Hematopoietic multipotent progenitor cell (in vitro differentiated cells): ENCODE data around the gene RNU1-4. TPM values are rescaled to one million over a fixed set of nuclear protein-coding genes. Genes with fewer than 3 reads are reported as not detected.
"Not testable (repeated sequence)": the region's sequence is repeated elsewhere in the genome, so short reads cannot be mapped to it uniquely, and the experiment has no call there.

Source experiments
- DNase-seq, 3 donors: peaks; one replicate each; pipeline ENCODE4 v3.0.0-alpha.2; 2011 to 2015; ENCODE audit warnings: low read depth in 2 of 3, low spot score in 2 of 3
- total RNA-seq: library from RNA; depleted of rRNA; stranded (reverse); fragments of >200 nt; gene quantifications from one replicate; pipeline ENCODE4 v1.2.3, GENCODE V29; 2012

Gene RNU1-4
- total RNA-seq, 1 donor = under 0.01 TPM

DNA sequence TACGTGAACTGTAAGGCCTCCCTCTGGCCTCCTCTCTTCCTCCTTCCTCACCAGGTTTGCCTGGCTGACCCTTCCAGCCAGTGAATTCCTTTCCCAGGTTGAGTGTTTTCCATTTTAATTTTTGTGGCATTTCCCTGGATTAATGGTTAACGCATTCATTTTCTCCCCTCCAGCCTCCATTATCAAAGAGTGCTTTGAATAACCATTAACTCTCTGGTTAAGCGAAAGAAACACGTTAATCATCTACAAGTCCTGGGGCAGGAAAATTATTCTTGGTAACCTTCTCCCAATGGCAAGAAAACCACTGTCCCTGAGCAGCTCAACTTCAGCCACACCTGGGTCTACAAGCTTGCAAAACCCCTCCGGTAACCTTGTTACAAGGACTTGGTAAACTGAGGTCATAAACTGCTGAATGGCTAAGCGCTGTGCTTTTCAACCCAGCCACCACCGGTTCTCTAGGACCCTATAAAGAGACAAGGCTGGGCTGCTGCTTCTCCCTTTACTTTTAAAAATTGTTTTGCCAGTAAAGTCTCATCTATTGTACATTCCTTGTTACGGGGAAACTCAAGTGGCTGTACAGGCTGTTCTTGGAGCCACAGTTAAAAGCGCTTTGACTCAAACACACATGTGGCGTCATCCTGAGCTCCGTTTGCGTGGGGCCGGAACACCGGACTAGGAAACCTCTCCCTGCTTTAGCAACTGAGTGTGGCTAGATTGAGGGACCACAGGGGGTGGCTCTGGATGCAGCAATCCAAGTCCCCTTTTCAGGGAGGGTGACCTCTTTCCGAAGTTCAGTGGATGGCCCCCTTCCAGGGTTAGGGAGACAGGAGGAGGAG, 24.7 kb downstream of the RNU1-4 start:
- DNase-seq = not testable (repeated sequence)

DNA sequence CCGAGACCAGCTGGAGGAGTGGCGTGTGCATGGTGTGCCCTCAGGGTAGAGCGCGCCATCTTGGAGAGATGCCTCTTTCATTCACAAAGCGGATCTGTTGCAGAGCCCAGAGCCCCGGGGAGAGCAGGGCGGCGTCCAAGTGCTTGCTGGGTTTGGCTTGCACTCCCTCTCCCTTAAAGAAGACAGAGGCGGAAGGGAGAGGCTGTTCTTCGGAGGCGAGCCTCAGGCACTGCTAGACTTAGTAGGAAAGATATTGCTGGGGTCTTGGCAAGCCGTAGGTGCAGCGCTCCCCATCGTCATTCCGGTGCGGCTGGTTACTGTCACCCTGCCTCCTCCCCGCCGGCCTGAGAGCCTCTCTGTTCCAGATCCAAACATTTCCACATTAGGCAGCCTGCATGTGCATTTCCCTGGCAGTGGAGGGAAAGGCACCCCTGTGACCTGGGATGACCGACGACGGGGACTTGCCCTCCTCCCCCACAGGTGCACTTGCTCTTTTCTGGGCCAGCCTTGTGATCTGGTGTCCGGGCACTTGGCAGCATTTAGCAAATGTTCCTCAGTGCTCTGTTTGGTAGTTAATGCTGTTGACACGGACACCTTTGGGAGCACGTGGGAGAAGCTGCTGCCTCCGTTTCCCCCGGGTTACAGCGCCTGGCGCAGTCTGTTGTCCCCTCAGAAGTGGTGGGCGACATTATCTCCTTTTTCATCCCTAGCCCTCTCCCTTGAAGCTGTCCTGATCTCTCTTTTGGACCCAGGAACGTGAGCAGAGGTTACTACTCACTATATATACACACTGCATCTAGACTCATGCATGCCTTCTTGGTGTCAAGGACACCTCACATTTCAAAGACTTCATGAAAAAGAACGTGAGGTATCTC, 25.7 kb downstream of the RNU1-4 start:
- DNase-seq = not testable (repeated sequence)

DNA sequence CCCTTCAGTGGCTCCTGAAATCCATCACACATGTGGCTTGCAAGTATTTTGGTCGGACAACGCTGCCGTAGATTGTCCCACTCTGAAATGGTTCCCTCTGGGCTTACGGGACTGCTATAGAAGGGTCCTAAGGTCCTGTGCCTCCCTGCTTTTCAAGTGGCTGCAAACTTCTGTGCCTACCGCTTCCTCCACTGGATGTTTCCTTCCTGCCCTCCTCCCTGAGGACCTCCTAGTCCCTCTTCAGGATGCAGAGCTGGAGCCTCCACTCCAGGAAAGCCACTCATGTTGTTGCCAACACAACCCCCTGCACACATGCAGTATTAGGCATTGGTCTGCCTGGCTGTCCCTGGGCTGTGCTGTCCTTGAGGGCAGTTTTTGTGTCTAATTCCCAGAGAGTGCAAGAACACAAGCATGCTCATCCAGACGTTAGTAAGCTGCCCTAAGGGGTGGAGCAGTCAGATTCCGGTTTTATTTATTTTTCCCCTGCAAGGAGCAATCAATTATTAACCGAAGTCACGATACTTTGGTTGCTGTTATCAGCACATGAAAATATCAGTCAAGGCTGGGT, 26.5 kb downstream of the RNU1-4 start:
- not testable (repeated sequence) for DNase-seq

DNA sequence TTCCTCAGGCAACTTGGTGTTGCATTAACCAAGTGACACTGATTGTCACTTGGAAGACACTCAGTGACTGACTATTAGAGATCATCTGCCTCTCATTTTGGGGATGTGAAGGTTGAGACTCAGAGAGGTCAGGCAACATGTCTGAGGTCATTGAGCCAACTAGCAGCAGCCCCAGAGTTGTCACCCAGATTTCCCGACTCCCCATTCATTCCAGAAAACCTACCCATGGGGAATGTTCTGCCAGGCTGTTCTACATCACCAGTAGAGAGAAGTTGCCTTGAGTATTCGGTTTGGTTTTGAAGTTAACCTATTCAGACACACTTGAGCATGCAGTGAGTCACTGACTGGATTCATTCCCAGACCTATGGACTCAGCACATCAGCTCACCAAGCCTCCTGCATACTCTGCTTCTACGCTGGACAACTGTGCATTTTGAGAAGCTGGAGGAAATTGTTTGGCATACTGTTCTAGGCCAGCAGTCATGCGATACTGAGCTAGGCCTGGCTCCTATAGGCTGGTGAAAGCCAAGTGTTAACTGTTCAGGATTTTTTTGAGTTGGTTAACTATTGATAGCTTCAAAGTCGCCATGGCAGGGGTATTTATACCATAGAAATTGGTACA, 29.9 kb downstream of the RNU1-4 start:
- not testable (repeated sequence) for DNase-seq

DNA sequence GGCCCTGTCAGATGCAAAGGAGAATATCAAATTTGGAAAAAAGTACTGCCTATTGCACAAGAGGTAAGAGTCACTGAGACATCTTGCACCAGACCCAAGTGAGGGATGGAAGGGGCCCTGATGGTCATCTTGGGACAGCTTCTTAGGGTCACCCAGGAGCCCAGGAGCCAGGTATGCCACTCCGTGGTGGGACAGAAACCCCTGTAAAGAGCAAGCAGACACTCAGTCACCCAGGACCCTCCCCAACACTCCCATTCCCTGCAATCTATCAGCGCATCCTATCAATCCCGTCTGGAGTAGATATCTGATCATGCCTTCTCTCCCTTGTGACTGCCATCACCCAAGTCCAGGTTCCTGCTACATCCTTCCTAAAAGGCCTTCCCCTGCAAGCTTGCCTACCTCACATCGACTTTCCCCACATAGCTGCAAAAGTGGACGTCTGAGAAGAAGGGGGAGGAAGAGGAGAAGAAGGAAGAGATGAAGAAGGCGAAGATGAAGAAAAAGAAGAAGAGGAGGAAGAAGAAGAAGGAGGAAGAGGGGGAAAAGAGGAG, 30.7 kb downstream of the RNU1-4 start:
- DNase-seq = not testable (repeated sequence)

DNA sequence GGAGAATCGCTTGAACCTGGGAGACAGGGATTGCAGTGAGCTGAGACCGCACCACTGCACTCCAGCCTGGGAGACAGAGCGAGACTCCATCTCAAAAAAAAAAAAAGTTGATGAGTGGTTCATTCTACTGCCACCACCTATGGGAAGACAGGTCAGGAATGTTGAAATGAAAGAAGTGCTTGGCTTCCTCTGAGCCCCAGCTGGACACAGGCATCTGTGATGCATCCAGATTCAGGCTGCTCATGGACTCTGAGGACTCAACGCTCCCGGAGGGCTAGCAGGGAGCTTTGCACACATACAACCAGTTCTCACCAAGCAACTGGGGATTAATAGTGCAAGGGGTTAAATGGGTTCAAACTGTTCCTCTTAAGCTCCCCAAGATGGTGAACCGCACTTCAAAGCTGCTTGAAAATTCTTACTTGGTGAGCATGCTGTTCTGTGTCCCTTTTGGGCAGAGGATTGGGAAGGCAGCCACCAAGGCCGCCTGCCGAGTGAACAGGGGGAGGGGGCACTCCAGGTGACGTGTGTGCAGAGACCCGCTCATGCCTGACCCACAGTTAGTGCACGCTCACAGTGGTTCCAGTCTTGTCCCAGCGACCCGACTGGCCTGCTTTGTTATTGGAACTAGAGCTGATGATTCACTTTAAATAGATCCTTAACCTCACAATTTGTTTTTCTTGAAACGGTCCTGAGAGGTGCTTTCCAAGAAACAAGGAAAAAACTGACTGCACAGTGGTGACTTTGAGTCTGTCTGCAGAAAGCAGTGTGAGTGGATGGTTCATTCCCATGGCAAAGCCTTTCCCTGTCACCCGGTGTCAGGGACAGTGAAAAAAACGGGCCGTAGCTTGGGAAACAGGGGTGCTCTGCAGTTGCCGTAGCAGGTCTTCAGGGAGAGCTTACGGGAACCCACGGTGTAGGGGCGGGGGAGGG, 32.2 kb downstream of the RNU1-4 start:
- not testable (repeated sequence) for DNase-seq

DNA sequence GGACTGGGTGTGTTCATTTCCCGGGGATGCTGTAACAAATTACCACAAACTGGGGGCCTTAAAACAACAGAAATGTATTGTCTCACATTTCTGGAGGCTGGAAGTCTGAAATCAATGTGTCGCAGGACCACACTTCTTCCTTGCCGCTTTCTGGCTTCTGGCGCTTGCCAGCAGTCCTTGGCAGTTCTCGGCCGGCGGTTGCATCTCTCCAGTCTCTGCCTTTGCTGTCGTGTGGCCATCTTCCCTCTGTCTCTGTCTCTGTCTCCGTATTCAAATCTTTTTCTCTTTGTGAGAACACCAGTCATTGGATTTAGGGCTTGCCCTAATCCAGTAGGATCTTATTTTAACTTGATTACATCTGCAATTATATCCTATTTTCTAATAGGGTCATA, 32.9 kb downstream of the RNU1-4 start:
- DNase-seq = not testable (repeated sequence)

DNA sequence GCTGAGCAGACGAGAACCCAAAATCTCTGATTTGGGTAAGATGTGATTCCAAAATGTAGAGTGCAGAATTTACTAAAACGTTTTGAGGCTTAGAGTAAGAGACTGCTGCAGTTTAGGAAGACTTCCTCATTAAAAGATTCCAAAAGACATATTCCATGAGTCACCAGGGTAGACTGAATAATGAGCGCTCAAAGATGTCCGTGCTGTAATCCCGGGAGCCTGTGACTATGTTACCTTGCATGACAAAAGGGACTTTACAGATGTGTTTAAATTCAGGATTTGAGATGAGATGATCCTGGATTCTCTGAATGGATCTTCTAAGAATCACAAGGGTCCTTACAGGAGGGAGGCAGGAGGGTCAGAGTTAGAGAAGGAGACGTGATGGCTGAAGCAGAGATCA, 33.4 kb downstream of the RNU1-4 start:
- DNase-seq = not testable (repeated sequence)

DNA sequence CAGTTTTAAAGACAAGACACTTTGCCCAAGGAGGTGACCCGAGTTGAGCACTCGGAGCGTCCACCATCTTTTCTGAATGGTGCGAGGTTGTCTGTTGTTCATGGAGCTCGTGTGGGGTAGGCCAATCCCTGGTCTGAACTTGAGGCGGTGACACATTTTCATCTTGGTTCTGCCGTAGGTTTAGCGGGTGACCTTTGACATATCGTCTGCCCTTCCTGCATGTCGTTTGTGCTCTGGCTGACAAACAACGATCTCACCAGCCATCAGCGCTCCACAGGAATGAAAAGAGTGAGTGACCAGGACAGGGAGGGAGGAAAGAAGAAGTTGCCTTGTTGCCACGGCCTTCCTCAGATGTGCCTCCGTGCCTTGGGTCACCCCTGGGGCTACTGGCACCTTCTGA, 34.5 kb downstream of the RNU1-4 start:
- DNase-seq = not testable (repeated sequence)

DNA sequence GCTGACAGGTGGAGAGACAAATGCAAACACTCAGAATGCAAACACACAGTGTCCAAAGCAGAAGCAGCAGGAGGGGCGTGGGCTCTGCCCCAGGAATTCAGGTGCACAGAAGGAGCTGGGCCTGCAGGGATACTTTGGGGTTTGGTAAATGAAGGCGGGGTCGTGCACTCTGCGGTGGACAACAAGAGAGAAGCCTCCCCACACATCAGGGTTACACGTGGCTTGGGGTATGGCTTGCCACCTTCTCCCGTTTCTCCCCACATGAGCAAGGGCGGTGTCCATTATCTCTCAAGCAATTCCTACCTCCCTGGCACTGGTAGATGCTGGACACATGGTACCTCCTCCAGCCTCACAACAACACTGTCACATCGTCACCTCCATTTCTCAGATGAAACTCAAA, 35.0 kb downstream of the RNU1-4 start:
- DNase-seq = not testable (repeated sequence)

DNA sequence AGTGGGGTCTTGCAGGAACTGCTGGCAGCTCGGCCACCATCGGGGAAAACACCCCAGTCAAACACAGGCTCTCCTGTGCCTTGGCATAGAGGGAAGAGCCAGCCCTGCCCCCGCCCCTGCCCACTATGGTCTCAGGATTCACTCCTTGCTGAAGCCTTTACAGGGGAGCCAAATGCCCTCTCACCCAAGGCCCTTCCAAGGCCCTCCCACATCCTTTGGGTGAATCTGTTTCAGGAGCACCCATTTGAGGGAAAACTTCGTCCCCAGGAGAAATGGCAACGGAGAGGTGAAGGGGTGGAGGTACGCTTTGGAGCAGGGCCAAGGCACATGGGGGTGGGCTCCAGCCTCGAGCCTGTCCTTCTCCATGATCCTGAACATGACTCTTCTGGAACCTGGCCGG, 35.9 kb downstream of the RNU1-4 start:
- not testable (repeated sequence) for DNase-seq

DNA sequence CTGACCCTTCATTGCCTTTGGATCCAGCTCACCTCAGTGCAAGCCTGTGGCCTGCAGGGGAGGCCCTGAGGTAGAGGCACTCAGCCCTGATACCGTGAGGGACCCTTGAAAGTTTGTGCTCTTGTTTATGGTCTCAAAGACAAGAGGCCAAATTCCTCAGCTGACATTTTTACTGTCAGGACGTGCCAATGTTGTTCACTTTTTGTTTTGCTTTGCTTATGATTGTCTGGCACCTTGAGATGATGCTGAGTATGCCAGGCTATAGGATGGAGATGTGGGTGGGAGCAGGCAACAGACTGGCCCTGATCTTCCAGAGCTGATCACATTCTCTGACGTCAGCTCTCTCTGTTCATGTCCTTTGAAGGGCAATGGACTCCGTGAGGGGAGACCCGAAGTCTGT, 36.5 kb downstream of the RNU1-4 start:
- DNase-seq = not testable (repeated sequence)

DNA sequence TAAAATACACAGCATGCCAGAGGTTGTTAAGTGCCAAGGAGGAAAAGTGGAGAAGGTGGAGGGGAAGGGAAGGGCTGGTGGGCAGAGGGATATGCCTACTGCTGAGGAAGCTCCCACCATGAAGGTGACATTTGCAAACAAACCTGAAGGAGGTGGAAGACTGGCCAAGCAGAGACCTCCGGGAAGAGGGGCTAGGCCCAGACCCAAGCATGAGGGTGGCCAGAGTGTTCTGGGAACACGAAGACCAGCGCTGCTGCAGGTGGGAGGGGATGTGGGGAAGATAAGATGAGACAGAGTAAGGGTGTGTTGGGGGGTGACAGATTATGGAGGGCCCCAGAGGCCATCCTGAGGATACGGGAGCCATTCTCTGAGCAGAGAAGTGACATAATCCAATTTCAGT, 37.5 kb downstream of the RNU1-4 start:
- DNase-seq = not testable (repeated sequence)

DNA sequence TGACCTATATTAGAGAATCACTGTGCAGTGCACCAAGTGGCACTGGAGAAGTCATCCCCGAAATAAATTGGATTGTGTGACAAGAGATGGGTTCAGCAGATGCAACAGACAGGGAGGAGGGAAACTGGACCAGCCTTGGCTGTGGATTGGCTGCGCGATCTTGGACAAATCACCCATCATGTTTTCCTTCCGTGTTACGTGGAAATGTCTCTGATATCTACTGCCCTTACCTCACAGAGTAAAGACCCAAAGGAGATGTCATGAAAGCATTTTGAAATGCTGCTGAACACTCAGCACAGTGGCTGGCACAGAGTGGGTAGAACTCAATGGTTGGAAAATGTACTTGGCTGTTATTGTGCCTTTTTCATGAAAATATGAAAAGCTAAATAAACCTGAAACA, 39.2 kb downstream of the RNU1-4 start:
- not testable (repeated sequence) for DNase-seq

DNA sequence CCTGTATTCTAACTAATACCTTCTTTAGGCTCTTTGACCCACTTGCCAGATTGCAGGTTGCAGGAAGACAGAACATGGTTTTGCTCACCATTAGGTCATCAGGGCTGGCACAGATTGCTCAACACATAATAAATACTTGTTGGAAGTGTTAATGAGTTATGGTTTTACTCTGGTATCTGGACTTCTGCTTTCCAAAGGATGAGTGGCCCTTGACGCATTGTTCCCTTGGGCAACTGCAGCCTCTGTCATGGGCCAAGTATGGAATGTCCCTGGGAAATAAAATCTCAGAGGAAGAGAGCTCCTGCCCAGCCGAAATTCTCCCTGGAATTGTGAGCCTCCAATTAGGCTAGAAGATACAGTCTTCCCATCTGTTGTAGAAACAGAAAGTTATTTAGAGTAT, 40.7 kb downstream of the RNU1-4 start:
- not testable (repeated sequence) for DNase-seq

DNA sequence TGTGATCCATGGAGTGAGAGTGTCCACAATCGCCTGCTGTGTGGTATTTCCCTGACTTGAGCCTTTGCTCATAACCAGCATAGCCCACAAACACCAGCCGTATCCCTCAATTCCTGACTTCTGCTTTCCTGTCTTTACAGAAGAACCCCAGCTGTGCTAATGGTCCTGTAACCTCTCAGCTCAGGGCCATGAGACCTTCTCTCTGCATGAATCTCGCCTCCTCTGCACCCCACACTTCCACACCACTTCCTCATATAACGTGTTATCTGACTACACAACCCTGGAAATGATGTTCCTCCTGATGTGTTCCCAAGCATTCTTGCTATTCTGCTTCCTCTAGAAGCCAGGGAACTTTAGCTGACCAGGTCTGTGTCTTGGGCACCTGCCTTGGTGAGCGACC, 41.3 kb downstream of the RNU1-4 start:
- not testable (repeated sequence) for DNase-seq

DNA sequence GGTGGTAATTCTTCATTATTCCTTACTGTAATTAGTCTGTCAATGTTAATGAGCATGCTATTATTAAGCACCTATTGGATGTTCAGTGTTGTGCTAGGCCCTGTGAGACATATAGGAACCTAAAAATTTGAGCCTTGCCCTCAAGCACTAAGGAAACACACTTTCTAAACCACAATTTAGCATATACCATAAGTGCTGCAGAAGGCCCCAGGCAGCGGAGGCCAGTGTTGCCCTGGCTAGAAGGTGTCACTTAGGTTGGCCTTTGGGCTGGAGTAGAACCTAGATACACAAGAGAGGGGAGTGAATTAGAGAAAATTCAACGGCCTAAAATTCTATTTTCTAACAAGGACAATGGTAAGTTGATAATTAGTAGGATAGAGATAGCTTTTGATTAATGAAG, 44.6 kb downstream of the RNU1-4 start:
- DNase-seq = not testable (repeated sequence)

DNA sequence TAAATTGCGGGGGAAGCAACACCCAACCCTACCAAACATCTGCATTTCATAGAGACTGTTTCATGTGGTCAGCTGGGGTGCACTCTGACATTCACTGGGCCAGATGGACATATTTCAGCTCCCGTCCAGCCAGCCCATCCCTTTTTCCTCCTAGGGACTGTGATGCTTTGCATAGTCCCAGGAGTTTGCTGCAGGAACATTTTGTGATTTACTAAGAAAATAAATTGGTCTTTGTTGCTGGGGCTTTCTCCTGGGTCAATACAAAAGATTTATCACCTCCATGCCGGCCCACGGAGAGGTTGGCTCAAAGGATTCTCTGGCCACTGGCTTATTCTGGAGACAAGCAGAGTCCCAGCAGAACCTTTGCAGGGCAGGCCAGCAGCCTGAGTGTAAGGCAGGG, 46.0 kb downstream of the RNU1-4 start:
- not testable (repeated sequence) for DNase-seq

DNA sequence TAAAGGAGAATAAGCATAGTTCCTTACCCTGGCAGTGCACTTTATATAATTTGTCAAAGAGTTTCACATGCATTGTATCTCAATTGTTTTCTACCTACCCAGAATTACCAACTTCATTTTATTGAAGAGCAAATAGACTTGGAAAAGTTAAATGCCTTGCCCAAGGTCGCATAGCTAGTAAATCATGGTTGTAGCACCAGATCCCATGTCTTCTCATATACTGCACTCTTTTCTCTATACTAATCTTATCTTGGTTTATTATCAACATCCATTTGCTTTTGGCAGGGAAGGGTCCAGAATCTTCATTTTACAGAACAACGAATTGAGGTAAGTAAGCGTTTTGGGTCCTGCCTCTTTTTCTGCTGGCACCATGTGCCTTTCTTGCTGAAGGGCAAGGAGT, 46.9 kb downstream of the RNU1-4 start:
- DNase-seq = not testable (repeated sequence)
